Neutrophil (primary cell): ENCODE results near the gene SLC6A16.
A peak's percentile ranks its signal among the peaks of the same experiment; 100 is the strongest.
"Not testable (repeated sequence)": the region's sequence is repeated elsewhere in the genome, so short reads cannot be mapped to it uniquely, and the experiment has no call there.

ENCODE experiments used
- H3K27ac ChIP-seq: fragments of 200-600 bp; sonication (generic); 2 replicates; pipeline ENCODE4 v1.5.1; 2016; ENCODE audit warnings: mild to moderate bottlenecking, moderate library complexity
- H3K27me3 ChIP-seq: fragments of 200-600 bp; sonication (generic); 2 replicates; pipeline ENCODE4 v1.6.0; 2016; ENCODE audit warnings: mild to moderate bottlenecking
- H3K36me3 ChIP-seq: fragments of 200-600 bp; sonication (generic); 2 replicates; pipeline ENCODE4 v1.5.1; 2017
- H3K4me1 ChIP-seq, 2 experiments: fragments of 200-600 bp in 1 of 2; sonication (generic) in 1 of 2; 1 replicate in 1 of 2; 2 replicates in 1 of 2; pipeline versions ENCODE4 v1.5.1 to v1.6.1; 2013 to 2016; ENCODE audit warnings: low read depth in 1 of 2, low read length in 1 of 2, mild to moderate bottlenecking in 1 of 2, moderate library complexity in 1 of 2; ENCODE audit not compliant: control insufficient read depth in 1 of 2, insufficient read depth in 1 of 2
- H3K4me3 ChIP-seq, 2 experiments: fragments of 200-600 bp in 1 of 2; sonication (generic) in 1 of 2; 1 replicate in 1 of 2; 2 replicates in 1 of 2; pipeline ENCODE4 v1.5.1; 2013 to 2016; ENCODE audit warnings: low read depth in 1 of 2, low read length in 1 of 2, mild to moderate bottlenecking in 1 of 2, moderate library complexity in 1 of 2
- H3K9me3 ChIP-seq: fragments of 200-600 bp; sonication (generic); 2 replicates; pipeline ENCODE4 v1.5.1; 2016
- CTCF ChIP-seq: fragments of 200-600 bp; sonication (generic); IDR thresholded peaks from 2 replicates; pipeline ENCODE4 v1.5.1; 2016; ENCODE audit warnings: antibody characterized with exemption

Gene SLC6A16

GRCh38 chr19:49315111-49315510 is 9.9 kb downstream of the SLC6A16 start:
- no peak overlapping the region for H3K27ac ChIP-seq
- no peaks in the 10 kb centered on the region for H3K27me3 ChIP-seq
- no peaks in the 10 kb centered on the region for H3K4me1 ChIP-seq
- H3K4me3 ChIP-seq, result no peak overlapping the region
- peaks cover 14% of the 10 kb centered on the region for H3K36me3 ChIP-seq
- TF ChIP-seq CTCF, result no peak
- no peaks in the 10 kb centered on the region for H3K9me3 ChIP-seq

- Histone ChIP-seq H3K4me1 (no peaks in the 10 kb centered on the region), H3K36me3 (peaks cover 14% of the 10 kb centered on the region), H3K4me3 (no peak overlapping the region), H3K27ac (no peak overlapping the region), H3K9me3 (no peaks in the 10 kb centered on the region), H3K27me3 (no peaks in the 10 kb centered on the region)
- TF ChIP-seq CTCF, result no peak
Measured at GRCh38 chr19:49309087-49309486, 15.9 kb downstream of the SLC6A16 start.

GRCh38 chr19:49306734-49307133 is 18.3 kb downstream of the SLC6A16 start:
- not testable (repeated sequence) for H3K9me3 ChIP-seq

GRCh38 chr19:49301866-49302252 is 23.1 kb downstream of the SLC6A16 start:
- Histone ChIP-seq H3K4me3 (no peak overlapping the region), H3K27me3 (peaks cover 13% of the 10 kb centered on the region)
- no peak for TF ChIP-seq CTCF

More at GRCh38 chr19:49306734-49307133, 18.3 kb downstream of the SLC6A16 start:
- not testable (repeated sequence) for H3K4me1 ChIP-seq, H3K4me3 ChIP-seq, H3K27me3 ChIP-seq, H3K27ac ChIP-seq
- peaks cover 14% of the 10 kb centered on the region for H3K36me3 ChIP-seq

GRCh38 chr19:49301165-49301865 is 23.7 kb downstream of the SLC6A16 start:
- Histone ChIP-seq H3K36me3 (no peaks in the 10 kb centered on the region), H3K4me3 (no peak overlapping the region), H3K9me3 (no peaks in the 10 kb centered on the region), H3K4me1 (peaks cover 0 to 3% of the 10 kb centered on the region in 2 experiments), H3K27ac (no peak overlapping the region), H3K27me3 (peaks cover 13% of the 10 kb centered on the region)
- TF ChIP-seq CTCF, result peak; percentile 84

More at GRCh38 chr19:49301866-49302252, 23.1 kb downstream of the SLC6A16 start:
- peaks cover 0 to 3% of the 10 kb centered on the region in 2 experiments for H3K4me1 ChIP-seq
- H3K36me3 ChIP-seq, result no peaks in the 10 kb centered on the region
- H3K27ac ChIP-seq, result no peak overlapping the region
- no peaks in the 10 kb centered on the region for H3K9me3 ChIP-seq

GRCh38 chr19:49298653-49299052 is 26.3 kb downstream of the SLC6A16 start:
- not testable (repeated sequence) for H3K27ac ChIP-seq, H3K4me1 ChIP-seq, H3K36me3 ChIP-seq, H3K4me3 ChIP-seq, H3K9me3 ChIP-seq
- H3K27me3 ChIP-seq, result peaks cover 13% of the 10 kb centered on the region
